K562 (cell line): ENCODE results near the gene CYP46A1. TPM values are rescaled to one million over a fixed set of nuclear protein-coding genes. Genes with fewer than 3 reads are reported as not detected.

Source experiments
- ARID1B ChIP-seq: fragments of 450-650 bp; IDR thresholded peaks from 2 replicates; pipeline ENCODE4 v1.6.1; 2016; ENCODE audit warnings: antibody characterized with exemption, mild to moderate bottlenecking, inconsistent platforms
- CBFA2T2 ChIP-seq: fragments of 450-650 bp; conservative IDR thresholded peaks from 2 replicates; pipeline ENCODE4 v1.6.1; 2017; ENCODE audit warnings: mild to moderate bottlenecking
- CBFA2T3 ChIP-seq: fragments of 450-650 bp; IDR thresholded peaks from 2 replicates; pipeline ENCODE4 v1.6.1; 2017
- CHD2 ChIP-seq: IDR thresholded peaks from 2 replicates; pipeline ENCODE4 v1.6.1; 2011; ENCODE audit warnings: low read depth, low read length
- ETV1 ChIP-seq: fragments of 450-650 bp; conservative IDR thresholded peaks from 2 replicates; pipeline ENCODE4 v1.6.1; 2016; ENCODE audit warnings: missing genetic modification characterization, control low read depth, low read depth, missing compliant biosample characterization
- MCM3 ChIP-seq: fragments of 450-650 bp; IDR thresholded peaks from 2 replicates; pipeline ENCODE4 v1.6.1; 2016
- MTA2 ChIP-seq: fragments of 450-650 bp; IDR thresholded peaks from 2 replicates; pipeline ENCODE4 v1.6.1; 2016; ENCODE audit warnings: low read depth
- NCOR1 ChIP-seq: fragments of 450-650 bp; IDR thresholded peaks from 2 replicates; pipeline ENCODE4 v1.6.1; 2016; ENCODE audit warnings: mild to moderate bottlenecking, moderate library complexity
- SMARCE1 ChIP-seq: fragments of 450-650 bp; IDR thresholded peaks from 2 replicates; pipeline ENCODE4 v1.7.1; 2016; ENCODE audit warnings: mild to moderate bottlenecking
- SRSF3 ChIP-seq: fragments of 200-400 bp; formaldehyde crosslinking; IDR thresholded peaks from 2 replicates; pipeline ENCODE4 v1.6.1; 2016; ENCODE audit warnings: mild to moderate bottlenecking, low read length, moderate library complexity; ENCODE audit not compliant: insufficient read depth
- TCF7 ChIP-seq: sonication (generic); IDR thresholded peaks from 2 replicates; pipeline ENCODE4 v1.6.1; 2016; ENCODE audit warnings: antibody characterized with exemption, borderline replicate concordance
- TCFL5 ChIP-seq: fragments of 250-450 bp; sonication (Bioruptor Pico); conservative IDR thresholded peaks from 2 replicates; pipeline ENCODE4 v1.6.1; 2021; ENCODE audit warnings: mild to moderate bottlenecking, moderate library complexity, matching md5 sums
- TEAD4 ChIP-seq, 2 experiments: sonication (generic) in 1 of 2; formaldehyde crosslinking in 1 of 2; IDR thresholded peaks; 2 replicates each; pipeline versions ENCODE4 v1.6.1 to v1.8.0; 2012 to 2022; ENCODE audit warnings: borderline replicate concordance in 1 of 2, inconsistent platforms in 1 of 2, low read length in 1 of 2, mild to moderate bottlenecking in 1 of 2, missing genetic modification reagents in 1 of 2
- ZKSCAN3 ChIP-seq: fragments of 250-450 bp; sonication (Bioruptor Pico); IDR thresholded peaks from 2 replicates; pipeline ENCODE4 v1.4.0; 2020
- ZNF263 ChIP-seq: sonication (generic); formaldehyde crosslinking; IDR thresholded peaks from 2 replicates; pipeline ENCODE4 v1.8.0; 2022; ENCODE audit warnings: mild to moderate bottlenecking, missing genetic modification reagents, borderline replicate concordance
- ZNF507 ChIP-seq: conservative IDR thresholded peaks from 2 replicates; pipeline ENCODE4 v1.6.1; 2017; ENCODE audit warnings: missing genetic modification characterization, missing compliant biosample characterization
- ZNF699 ChIP-seq: fragments of 250-450 bp; sonication (Bioruptor Pico); IDR thresholded peaks from 2 replicates; pipeline ENCODE4 v1.8.0; 2021; ENCODE audit warnings: mild to moderate bottlenecking, moderate library complexity; ENCODE audit not compliant: insufficient replicate concordance
- ZNF76 ChIP-seq: fragments of 250-450 bp; sonication (Bioruptor Pico); IDR thresholded peaks from 2 replicates; pipeline ENCODE4 v1.4.0; 2020; ENCODE audit warnings: mild to moderate bottlenecking, moderate library complexity, borderline replicate concordance
- ZNF778 ChIP-seq: fragments of 450-650 bp; formaldehyde crosslinking; IDR thresholded peaks from 2 replicates; pipeline ENCODE4 v1.4.0; 2020; ENCODE audit warnings: mild to moderate bottlenecking, moderate library complexity
- ZNF785 ChIP-seq: fragments of 250-450 bp; sonication (Bioruptor Pico); IDR thresholded peaks from 2 replicates; pipeline ENCODE4 v1.4.0; 2020; ENCODE audit warnings: mild to moderate bottlenecking
- polyA plus RNA-seq, 8 experiments: library from polyadenylated mRNA; depleted of rRNA in 4 of 8; stranded (reverse) in 5 of 8; unstranded in 3 of 8; fragments of >200 nt; fragmentation: Nextera tagmentation in 2 of 8; fragmentation: Illumina TruSeq in 1 of 8; extraction: Ambion mirVana in 2 of 8; extraction: Trizol in 1 of 8; gene quantifications; 2 replicates each; pipeline versions ENCODE4 v1.2.1 to v1.2.3, GENCODE V29; 2011 to 2014; ENCODE audit warnings: inconsistent platforms in 1 of 8, missing spikeins in 1 of 8
- total RNA-seq, 7 experiments: library from RNA; depleted of rRNA in 6 of 7; stranded (reverse); fragments of >200 nt in 6 of 7; fragmentation: Illumina TruSeq in 2 of 7; extraction: Trizol in 2 of 7; gene quantifications; 2 replicates each; pipeline versions ENCODE4 v1.2.1 to v1.2.3, GENCODE V29; 2011 to 2021; ENCODE audit warnings: low replicate concordance in 1 of 7
- TF ChIP-seq, protein P1 (sequence below): sonication (generic); formaldehyde crosslinking; IDR thresholded peaks from 2 replicates; pipeline ENCODE4 v1.8.0; 2022; ENCODE audit warnings: missing genetic modification reagents, mild to moderate bottlenecking, moderate library complexity, borderline replicate concordance
- TF ChIP-seq, protein P2 (sequence below): IDR thresholded peaks from 3 replicates; pipeline ENCODE4 v1.6.1; 2011; ENCODE audit warnings: borderline replicate concordance, mild to moderate bottlenecking, moderate library complexity; ENCODE audit not compliant: insufficient read length; ENCODE audit errors: extremely low read depth
- TF ChIP-seq, protein P3 (sequence below): fragments of 250-450 bp; sonication (Bioruptor Pico); IDR thresholded peaks from 2 replicates; pipeline ENCODE4 v1.9.0; 2021; ENCODE audit warnings: mild to moderate bottlenecking, inconsistent platforms
- TF ChIP-seq, protein P4 (sequence below): fragments of 250-450 bp; sonication (Bioruptor Pico); IDR thresholded peaks from 2 replicates; pipeline ENCODE4 v1.8.0; 2022; ENCODE audit warnings: moderate library complexity, mild to moderate bottlenecking, inconsistent platforms

Gene CYP46A1
- total and polyA plus RNA-seq, 9 of the 15 experiments (the other 6 are each of a cell fraction or from before 2014, with no cell fraction given), result not detected

DNA sequence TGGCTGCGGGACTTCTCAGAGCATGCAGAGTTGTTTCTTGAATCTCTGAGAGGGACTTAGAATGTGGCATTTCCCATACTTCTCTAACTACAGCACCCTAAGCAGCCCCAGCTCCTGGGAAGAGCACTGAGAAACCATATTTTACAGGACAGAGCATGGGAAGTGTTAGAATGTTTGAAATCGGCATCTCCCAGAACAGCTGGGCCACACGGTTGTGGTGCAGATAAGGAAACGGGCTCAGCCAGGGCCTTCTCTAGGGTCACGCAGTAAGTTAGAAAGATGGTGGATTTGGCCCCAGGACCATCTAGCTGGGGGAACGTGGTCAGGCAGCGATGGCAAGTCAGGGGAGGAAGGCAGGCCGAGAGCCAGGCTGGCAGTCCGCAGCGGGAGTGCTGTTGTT lies 49.7 kb upstream of the CYP46A1 start (continued):
- TF ChIP-seq ZNF507 (tag) (no peak), ZNF785 (no peak), MTA2 (no peak), SMARCE1 (no peak), CBFA2T2 (peak; percentile 37; the same call in 1 of the 2 replicates), ZNF76 (CRISPR knock-in tag) (no peak), NCOR1 (peak; percentile 27; the same call in 1 of the 2 replicates), ZKSCAN3 (CRISPR knock-in tag) (no peak), ZNF778 (no peak), ZNF699 (CRISPR knock-in tag) (no peak), CHD2 (no peak), ARID1B (peak; percentile 59), SRSF3 (no peak), MCM3 (no peak), CBFA2T3 (peak; percentile 57; the same call in 1 of the 2 replicates), TCFL5 (no peak), TCF7 (no peak), TEAD4 (IDR thresholded peaks at IDR 0.05; ENCODE audit: low read length) (0 out of 2 replicates have a peak, but pooled peaks have one; percentile 12), TEAD4 (CRISPR knock-in tag; IDR thresholded peaks at IDR 0.05; ENCODE audit: borderline replicate concordance) (no peak), ETV1 (tag) (no peak), ZNF263 (CRISPR knock-in tag) (no peak)
- TF ChIP-seq, protein P1, sequence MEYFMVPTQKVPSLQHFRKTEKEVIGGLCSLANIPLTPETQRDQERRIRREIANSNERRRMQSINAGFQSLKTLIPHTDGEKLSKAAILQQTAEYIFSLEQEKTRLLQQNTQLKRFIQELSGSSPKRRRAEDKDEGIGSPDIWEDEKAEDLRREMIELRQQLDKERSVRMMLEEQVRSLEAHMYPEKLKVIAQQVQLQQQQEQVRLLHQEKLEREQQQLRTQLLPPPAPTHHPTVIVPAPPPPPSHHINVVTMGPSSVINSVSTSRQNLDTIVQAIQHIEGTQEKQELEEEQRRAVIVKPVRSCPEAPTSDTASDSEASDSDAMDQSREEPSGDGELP (CRISPR knock-in tag), result peak; percentile 77
- TF ChIP-seq, protein P2, sequence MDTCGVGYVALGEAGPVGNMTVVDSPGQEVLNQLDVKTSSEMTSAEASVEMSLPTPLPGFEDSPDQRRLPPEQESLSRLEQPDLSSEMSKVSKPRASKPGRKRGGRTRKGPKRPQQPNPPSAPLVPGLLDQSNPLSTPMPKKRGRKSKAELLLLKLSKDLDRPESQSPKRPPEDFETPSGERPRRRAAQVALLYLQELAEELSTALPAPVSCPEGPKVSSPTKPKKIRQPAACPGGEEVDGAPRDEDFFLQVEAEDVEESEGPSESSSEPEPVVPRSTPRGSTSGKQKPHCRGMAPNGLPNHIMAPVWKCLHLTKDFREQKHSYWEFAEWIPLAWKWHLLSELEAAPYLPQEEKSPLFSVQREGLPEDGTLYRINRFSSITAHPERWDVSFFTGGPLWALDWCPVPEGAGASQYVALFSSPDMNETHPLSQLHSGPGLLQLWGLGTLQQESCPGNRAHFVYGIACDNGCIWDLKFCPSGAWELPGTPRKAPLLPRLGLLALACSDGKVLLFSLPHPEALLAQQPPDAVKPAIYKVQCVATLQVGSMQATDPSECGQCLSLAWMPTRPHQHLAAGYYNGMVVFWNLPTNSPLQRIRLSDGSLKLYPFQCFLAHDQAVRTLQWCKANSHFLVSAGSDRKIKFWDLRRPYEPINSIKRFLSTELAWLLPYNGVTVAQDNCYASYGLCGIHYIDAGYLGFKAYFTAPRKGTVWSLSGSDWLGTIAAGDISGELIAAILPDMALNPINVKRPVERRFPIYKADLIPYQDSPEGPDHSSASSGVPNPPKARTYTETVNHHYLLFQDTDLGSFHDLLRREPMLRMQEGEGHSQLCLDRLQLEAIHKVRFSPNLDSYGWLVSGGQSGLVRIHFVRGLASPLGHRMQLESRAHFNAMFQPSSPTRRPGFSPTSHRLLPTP, result no peak
- TF ChIP-seq, protein P3, sequence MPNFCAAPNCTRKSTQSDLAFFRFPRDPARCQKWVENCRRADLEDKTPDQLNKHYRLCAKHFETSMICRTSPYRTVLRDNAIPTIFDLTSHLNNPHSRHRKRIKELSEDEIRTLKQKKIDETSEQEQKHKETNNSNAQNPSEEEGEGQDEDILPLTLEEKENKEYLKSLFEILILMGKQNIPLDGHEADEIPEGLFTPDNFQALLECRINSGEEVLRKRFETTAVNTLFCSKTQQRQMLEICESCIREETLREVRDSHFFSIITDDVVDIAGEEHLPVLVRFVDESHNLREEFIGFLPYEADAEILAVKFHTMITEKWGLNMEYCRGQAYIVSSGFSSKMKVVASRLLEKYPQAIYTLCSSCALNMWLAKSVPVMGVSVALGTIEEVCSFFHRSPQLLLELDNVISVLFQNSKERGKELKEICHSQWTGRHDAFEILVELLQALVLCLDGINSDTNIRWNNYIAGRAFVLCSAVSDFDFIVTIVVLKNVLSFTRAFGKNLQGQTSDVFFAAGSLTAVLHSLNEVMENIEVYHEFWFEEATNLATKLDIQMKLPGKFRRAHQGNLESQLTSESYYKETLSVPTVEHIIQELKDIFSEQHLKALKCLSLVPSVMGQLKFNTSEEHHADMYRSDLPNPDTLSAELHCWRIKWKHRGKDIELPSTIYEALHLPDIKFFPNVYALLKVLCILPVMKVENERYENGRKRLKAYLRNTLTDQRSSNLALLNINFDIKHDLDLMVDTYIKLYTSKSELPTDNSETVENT, result no peak
- TF ChIP-seq, protein P4, sequence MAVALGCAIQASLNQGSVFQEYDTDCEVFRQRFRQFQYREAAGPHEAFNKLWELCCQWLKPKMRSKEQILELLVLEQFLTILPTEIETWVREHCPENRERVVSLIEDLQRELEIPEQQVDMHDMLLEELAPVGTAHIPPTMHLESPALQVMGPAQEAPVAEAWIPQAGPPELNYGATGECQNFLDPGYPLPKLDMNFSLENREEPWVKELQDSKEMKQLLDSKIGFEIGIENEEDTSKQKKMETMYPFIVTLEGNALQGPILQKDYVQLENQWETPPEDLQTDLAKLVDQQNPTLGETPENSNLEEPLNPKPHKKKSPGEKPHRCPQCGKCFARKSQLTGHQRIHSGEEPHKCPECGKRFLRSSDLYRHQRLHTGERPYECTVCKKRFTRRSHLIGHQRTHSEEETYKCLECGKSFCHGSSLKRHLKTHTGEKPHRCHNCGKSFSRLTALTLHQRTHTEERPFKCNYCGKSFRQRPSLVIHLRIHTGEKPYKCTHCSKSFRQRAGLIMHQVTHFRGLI (CRISPR knock-in tag), result no peak
